Activated CD8-positive, alpha-beta memory T cell treated with anti-CD3 and anti-CD28 coated beads, Interleukin-2, amount 50 U/mL, for 4 hours (primary cell): Measurements from ENCODE around the gene TFPI.
"Not testable (repeated sequence)": the region's sequence is repeated elsewhere in the genome, so short reads cannot be mapped to it uniquely, and the experiment has no call there.

Source experiments
- DNase-seq: peaks from one replicate; pipeline ENCODE4 v3.0.0-alpha.2; 2020

Gene TFPI

GRCh38 chr2:187527262-187527661, 27.0 kb downstream of the TFPI start:
- DNase-seq = no peak

- no peak for DNase-seq
Measured at GRCh38 chr2:187526792-187527191, 27.4 kb downstream of the TFPI start.

GRCh38 chr2:187525163-187525900, 28.9 kb downstream of the TFPI start:
- DNase-seq = no peak

GRCh38 chr2:187523325-187523724, 30.9 kb downstream of the TFPI start:
- DNase-seq = no peak

- no peak for DNase-seq
Measured at GRCh38 chr2:187520121-187520624, 34.1 kb downstream of the TFPI start.

GRCh38 chr2:187519419-187520120, 34.7 kb downstream of the TFPI start:
- no peak for DNase-seq

- not testable (repeated sequence) for DNase-seq
Measured at GRCh38 chr2:187517750-187518361, 36.4 kb downstream of the TFPI start.

- not testable (repeated sequence) for DNase-seq
Measured at GRCh38 chr2:187516630-187517510, 37.4 kb downstream of the TFPI start.

- DNase-seq = no peak
Measured at GRCh38 chr2:187514930-187515329, 39.3 kb downstream of the TFPI start.

- not testable (repeated sequence) for DNase-seq
Measured at GRCh38 chr2:187514235-187514829, 39.9 kb downstream of the TFPI start.

- not testable (repeated sequence) for DNase-seq
Measured at GRCh38 chr2:187513460-187514234, 40.6 kb downstream of the TFPI start.

- DNase-seq = no peak
Measured at GRCh38 chr2:187511356-187512315, 42.6 kb downstream of the TFPI start.

- not testable (repeated sequence) for DNase-seq
Measured at GRCh38 chr2:187510419-187511355, 43.5 kb downstream of the TFPI start.

GRCh38 chr2:187509667-187510417, 44.4 kb downstream of the TFPI start:
- no peak for DNase-seq

- no peak for DNase-seq
Measured at GRCh38 chr2:187506416-187506815, 47.8 kb downstream of the TFPI start.

GRCh38 chr2:187505065-187505672, 49.1 kb downstream of the TFPI start:
- no peak for DNase-seq

GRCh38 chr2:187504312-187504921, 49.8 kb downstream of the TFPI start:
- DNase-seq = no peak
